GDM1 (cell line): Measurements from ENCODE around the gene POLD2.
"Not testable (repeated sequence)": the region's sequence is repeated elsewhere in the genome, so short reads cannot be mapped to it uniquely, and the experiment has no call there.

Experiments
- DNase-seq: peaks from one replicate; lab custom pipeline; 2025; lab: John Stamatoyannopoulos, UW

Gene POLD2

DNA sequence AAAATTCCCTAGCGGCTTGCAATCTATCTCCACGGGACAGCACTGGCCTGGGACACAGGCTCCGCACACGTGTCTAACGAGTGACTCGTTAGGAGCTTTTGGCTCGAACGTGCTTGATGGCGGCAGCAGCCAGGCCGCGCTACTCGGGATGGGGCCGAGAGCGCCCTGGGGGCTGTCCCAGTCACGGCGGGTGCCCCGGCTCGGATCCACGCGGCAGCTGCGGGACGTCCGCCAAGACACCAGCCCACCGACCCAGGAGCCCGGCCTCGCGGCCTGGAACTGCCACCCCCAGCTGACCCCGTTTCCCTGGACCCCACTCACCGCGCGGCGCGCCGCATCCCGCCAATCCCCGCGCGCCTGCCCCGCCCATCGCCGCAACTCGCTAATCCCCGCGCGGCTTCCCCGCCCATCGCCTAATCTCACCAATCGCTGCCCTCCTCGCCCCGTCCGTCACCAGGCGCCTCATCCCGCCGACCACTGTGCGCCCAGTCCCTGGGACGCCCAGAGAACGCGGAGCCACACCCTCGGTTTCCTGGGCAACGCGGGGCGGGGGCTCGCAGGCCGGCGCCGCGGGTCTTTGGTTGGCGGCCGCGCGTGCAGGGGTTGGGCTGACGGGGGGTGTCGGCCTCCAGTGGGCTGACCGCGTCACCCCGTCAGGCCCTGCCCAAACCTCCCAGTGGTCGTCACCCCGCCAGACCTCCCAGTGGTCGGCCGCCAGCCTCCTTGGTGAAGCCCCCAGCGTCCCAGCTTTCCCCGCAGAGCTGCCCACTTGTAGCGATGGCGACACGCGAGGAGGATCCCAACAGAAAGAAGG is at the start of gene POLD2:
Gene POLD2, minus strand, starts transcription at position 359 of the 814 bp plus-strand sequence. CDS start 1,495 bp downstream, outside the sequence.
- peak; percentile 94 for DNase-seq

DNA sequence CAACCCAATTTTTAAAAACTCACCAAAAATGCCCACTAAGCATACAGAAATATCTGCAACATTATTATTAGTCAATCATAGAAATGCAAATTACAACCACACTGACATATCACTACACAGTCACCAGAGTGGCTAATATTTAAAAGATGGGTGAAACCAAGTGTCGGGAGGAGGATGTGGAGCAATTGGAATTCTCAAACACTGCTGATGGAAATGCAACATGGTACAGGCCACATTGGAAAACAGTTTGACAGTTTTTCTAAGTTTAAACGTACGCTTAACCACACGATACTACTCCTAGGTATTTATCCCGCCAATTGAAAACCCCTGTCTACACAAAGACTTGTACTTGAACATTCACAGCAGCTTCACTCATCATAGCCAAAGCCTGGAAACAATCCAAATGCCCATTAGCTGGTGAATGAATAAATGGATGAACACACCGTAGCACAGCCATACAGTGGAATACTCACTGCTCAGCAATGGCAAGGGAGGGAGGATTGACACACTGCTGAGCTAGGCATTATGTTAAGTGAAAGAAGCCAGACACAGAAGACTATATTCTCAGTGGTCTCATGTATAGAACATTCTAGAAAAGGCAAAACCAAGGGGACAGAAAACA is 49.6 kb upstream of the POLD2 start:
- no peak for DNase-seq

DNA sequence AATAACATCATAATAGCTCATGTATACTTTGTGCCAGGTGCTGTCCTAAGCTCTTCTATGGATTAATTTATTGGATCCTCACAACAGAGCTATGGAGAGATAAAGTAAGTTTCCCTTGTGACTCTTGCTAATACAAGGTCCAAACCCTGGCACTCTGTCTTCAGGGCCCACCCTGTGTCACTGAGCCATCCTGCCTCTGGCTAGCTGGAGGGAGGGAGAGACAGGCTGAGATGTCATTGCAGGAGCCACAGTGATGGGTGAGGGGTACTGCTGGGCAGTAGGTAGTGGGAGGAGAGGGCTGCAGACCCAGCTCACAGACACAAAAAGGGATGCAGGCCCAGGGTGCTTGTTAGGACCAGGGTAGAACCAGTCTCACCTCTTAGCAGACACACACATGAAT is 49.0 kb upstream of the POLD2 start:
- DNase-seq: no peak

DNA sequence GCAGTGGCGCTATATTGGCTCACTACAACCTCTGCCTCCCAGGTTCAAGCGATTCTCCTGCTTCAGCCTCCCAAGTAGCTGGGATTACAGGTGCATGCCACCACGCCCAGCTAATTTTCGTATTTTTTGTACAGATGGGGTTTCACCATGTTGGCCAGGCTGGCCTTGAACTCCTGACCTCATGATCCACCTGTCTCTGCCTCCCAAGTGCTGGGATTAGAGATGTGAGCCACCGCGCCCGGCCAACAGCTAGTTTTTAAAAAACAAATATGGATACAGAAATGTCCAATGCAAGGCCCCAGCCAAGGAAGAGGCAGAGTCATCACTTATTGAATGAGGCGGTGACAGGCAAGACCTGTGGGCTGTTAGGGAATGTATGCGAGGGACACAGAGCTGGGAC is 48.6 kb upstream of the POLD2 start:
- not testable (repeated sequence) for DNase-seq

DNA sequence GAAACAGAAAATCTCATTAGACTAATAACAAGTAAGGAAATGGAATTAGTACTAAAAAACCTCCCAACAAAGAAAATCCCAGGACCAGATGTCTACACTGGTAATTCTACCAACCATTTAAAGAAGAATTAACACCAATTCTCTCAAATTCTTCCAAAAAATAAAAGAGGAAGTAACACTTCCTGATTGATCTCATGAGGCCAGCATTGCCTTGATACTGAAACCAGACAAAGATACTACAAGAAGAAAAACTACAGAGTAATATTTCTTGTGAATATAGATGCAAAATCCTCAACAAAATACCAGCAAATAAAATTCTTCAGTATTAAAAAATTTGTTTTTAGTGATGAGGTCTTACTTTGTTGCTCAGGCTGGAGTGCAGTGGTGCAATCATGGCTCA is 44.6 kb upstream of the POLD2 start:
- no peak for DNase-seq

DNA sequence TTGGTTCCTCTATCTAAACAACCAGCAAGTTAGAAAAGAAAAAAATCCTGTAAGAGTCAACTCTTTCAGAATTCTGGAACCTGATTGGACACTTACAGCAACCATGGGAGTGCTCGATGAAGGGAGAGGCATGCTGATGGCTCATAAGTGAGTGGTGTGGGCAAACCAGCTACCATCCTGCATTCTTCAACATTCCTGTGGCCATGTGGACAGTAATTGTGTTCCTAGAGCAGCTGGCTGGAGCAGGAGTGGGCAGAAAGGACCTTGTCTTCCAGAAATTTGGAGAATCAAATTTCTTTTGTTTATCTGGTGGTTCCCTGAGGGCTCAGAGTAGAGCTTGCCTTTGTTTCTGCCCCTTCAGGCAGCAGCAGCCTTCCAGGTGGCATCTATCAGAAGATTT is 40.2 kb upstream of the POLD2 start:
- DNase-seq: no peak

DNA sequence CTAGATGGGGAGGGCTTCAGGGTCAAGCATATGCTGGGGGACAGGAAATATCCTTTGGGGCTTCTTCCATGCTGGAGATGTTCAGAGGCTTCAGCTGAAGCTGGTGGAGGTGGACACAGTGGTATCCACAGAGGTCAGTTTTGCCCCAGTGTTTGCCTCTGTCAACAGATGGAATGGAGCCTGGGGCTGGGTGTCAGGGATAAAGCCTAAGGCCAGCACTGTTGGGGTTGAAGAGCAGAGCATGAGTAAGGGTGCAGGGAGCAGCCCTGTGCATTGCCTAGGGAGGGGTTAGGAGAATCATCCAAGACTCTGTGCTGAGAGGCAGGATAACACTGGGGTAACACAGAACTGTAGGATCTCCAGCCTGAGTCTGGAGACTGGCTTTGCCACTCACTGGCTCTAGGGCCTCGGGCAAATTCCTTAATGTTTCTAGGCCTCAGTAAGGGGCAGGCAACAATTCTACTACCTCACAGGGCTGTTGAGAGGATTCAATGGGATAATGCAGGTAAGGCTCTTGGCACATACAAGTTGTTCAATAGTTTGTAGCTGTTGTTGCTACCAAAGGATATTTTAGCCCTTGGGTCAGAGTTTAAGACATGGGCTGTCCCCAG is 39.5 kb upstream of the POLD2 start:
- DNase-seq: no peak

DNA sequence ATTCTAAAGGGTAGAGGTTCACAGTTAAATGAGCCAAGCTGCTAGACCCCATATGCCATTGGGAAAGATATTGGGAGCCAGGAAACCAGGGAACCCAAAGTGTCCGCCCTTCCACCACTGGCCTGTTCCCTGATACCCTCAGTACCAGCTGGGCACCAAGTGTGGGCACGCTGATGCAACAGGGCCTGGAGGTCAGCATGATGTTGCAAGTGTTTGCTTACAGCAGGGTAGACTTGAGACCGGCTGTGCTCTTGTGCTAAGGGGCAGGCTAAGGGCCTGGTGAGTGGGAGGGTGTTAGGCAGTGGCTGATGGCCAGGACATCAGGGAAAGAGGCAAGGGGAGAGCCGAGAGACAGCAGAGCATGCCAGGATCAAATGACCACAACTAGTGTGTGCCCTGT is 38.8 kb upstream of the POLD2 start:
- DNase-seq: no peak

DNA sequence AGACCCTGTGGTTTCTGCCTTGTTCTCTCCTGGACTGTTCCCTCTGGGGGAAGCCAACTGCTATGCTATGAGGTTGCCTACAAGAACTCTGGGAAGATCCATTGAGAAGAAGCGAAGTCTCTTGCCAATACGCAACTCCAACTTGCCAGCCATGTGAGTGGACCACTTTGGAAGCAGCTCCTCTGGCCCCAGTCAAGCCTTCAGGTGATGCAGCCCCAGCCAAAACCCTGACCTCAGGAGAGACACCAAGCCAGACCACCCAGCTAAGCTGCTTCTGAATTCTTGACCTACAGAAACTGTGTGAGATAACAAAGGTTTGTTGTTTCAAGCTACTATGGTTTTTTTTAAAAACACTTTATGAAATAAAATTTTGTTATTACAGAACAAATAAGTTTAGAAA is 38.0 kb upstream of the POLD2 start:
- DNase-seq: no peak

DNA sequence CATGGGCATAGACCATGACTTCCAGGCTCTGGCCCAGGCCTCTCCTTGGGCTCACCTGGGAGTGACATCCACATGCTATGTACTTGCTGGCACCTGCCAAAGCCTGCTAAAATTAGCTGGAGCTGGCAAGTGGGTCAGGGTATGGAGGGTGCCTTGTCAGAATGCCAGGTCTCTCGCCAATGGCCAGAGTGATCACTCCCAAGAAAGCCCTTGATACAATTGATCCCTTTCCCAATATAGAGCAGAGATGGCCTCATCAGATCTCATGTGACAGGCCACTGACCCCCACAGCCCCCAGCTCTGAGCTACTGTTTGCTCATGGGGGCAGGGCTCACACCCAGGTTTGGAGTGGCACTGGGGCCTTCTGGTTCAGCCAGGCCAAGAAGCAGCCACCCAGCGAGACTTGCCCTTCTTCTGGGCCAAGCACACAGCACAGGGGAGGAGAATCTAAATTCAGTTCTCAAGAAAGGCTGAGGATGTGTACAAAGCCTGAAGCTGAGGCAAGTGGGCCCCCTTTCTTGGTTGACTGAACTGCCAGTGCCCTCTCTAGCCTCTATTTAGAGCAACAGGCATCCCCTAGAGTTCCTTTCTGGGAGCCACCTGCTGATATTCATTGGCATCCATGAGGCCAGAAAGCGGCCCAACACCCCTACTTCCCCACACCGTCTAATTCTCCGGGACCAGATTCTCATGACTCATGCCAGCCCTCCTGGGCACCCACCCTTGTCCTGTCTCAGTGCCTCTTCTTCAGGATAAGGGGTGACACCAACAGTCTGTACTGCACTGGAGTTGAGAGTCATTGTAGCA is 36.7 kb upstream of the POLD2 start:
- DNase-seq: no peak

DNA sequence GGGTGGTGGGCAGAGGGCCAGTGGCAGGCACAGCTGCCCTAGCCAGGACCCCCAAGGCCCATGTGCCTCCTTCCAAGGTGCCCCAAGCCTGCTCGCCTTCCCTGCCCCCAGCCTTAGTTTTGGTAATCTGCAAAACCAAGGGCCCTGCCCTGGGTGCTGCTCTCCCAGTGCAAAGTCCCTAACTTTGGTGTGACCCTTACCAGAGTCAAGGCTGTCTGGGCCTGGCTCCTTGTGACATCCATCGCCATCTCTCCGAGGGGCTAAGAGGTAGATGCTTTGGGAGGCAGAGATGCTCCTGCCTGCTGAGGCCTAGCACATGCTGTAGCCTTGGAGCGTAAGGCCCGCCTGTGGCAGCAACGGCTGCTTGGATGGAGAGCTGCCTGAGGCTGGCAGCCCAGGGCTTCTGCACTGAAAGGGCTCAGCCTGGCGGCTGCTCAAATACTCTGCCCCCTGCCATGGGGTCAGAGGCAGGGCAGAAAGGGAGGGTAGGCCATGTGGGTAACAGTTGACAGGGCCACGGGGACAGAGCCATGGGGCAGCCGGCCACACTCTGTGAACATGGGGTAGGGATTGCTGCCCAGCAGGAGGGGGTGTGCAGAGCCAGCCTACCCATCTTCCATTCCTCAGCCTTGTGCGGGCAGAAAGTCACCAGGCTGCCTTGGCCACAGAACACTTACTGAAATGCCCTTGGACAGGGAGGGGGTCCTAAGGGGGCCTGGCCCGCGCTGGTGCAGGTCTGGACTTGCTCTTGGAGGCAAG is 35.7 kb upstream of the POLD2 start:
- no peak for DNase-seq

DNA sequence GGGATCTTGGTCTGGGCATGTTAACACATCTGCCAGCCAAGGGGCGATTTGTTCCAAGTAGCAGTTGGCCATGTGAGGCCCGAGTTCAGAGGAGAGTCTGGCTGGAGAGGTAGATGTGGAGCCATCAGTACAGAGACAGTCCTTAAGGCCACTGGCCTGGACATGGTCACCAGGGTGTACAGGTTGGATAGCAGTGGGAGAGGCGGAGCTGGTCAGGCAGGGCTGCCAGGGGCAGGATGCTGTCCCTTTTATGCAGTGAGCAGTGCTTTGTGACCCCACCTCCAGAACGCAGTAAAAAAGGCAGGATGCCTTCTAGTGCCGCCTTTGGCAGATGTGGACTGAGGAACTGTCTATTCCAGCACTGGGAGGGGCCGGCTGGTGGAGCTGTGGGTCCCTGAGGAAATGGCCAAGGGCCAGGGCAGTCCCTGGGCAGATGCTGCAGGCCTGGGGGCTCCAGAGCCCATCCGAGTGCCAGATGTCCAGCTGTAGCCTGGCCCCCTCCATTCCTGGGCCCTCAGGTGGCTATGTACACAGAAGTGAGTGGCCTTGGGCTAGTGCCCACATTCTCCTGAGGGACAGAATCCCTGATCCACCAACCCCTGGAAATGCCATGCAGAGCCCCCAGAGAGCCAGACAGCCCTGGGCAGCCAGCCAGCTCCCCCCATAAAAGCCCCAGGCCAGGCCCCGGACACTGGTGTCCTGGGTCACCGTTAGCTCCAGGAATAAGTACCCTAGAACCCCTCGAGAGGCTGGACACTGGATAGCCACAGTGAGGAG is 34.9 kb upstream of the POLD2 start:
- DNase-seq: no peak

DNA sequence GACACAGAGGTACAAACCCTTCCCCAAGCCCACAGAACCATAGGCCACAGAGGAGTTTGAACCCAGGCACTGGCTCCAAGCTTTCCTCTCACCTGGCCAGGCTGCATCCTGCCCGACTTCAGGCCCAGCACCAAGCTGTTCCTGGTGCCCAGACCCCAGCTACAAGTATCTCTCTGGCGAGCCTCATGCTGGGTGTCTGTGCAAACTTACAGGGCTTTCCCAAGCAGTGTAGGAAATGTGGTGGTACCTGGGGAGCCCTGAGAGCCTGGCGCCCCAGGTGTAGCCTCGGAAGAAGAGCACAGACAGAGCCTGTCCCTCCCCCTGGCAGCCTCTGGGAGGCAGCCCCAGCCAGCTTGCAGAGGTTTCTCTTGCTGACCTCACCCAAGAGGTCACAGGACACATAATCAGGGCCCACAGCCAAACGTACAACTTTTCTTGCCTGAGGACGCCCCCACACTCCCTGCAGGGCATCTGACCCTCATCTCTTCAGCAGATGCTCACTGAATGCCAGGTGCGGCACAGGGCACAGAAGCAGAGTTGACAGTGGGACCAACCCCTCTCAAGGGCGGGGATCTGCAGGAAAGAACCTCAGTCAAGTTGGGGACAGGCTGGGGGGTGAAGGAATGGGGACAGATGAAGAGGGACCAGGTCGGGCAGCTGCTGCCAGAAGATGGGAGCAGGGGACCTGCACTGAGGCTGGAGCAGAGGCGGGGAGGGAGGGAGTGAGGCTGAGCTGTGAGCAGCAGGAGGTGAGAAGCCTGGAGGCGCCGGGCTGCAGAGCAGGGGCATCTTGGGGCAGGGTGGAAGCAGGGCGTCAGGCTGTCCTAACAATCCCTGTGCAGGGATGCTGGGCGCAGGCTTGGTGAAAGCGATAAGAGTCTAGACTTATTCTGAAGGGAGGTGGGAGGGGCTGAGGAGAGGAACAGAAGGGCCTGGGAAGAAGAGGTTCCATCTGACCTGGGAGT is 34.0 kb upstream of the POLD2 start:
- no peak for DNase-seq

DNA sequence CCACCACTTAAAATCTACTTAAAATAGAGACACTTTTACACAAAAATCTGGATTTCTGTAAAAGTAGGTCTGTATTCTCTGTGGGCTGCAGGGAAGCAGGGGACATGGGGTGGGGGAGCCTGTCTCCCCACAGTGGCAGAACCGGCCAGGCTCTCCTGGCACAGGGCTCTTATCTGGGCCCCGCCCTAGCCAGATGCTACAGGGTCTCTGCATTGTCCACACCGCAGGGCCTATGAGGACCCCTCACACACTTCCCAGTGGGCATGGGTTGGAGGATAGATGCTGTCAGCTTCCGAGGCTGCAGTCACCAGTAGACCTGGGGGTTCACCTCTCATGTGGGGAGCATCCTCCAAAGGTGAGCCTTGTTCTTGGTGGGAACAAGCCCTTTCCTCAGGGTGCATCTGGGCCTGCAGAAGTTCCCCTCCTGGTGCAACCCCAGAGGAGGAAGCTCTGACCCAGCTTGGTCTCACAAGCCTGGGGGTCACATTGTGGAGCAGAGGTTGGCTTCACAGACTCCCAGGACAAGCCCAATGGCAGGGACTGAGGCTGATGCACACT is 33.2 kb upstream of the POLD2 start:
- no peak for DNase-seq

DNA sequence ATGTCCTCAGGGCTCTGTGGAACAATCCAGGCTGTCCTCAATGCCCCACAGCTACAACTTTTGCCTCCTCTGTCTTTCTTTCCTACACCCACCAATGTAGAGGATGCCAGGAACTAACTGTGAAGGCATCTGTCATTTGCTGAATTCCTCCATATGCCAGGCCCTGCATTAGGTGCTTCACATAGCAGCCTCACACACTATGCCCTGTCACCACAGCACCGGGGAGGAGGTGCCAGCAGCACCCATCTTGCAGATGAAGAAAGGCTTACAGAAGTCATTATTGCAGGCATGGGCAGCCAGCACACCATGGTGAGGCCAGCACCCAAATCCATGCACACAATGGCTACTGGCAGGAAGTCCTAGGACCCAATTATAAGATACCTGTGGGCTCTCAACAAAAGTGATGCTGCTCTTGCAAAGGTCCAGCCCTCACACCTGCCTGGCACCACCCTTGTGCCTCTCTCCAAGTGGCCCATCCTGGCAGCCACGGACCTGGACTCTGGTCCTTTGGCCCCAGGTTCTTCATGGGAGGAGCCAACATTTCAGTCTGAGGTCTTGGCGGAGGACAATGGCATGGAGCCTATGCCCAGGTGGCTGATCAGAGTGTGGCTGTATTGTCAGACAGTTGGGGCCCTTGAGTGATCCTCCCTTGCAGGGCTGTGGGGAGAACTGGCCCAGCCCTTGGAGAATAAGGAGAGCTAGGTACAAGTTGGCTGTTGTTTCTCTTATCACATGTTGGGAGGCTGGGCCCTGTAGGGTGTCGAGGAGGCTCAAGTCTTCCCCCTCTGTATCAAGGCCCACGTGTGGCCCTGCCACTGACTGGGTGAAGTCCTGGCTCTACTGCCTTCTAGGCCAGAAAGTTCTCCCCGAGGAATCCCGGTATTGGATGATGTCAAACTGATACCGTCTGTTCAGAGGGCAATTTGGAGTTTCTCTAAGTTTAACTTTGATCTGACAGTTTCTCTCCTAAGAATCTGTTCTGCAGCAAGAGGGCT is 32.1 kb upstream of the POLD2 start:
- DNase-seq: no peak

DNA sequence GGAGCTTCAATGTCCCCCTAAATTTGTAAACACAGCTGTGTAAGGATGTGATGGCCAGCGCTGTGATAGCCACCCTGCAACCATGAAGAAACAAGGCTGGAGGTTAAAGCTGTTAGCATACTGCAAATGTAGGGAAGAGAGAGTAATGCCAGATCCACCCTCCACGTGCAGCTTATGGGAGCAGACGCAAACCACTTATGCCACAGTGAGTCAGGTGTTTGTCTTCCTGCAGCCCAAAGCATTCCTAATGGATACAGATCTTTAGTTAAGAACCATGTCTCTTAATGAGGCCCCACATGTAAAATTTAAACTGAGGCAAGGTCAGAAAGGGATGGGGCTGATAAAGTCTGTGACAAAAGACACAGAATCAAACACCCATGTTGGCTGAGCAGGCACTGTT is 31.4 kb upstream of the POLD2 start:
- no peak for DNase-seq

DNA sequence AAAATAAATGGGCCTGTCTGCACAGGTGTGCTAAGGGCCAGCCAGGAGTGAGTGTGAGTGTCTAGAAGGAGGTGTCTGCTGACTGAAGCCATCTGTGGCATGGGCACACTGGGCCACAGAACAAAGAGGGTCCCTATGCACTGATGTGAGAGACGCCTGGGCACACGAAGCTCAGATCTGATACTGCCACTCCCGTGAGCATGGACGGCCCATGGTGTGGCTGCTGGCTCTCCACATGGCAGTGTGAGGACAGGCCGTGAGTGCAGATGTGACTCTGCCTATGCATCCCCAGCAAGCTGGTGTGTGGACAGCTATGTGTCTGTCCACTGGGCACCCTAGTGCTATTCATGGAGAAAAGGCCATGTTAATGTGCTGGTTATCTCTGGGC is 30.6 kb upstream of the POLD2 start:
- DNase-seq: no peak
